ENCODE data around the gene KLHL22.
"Not testable (repeated sequence)": the region's sequence is repeated elsewhere in the genome, so short reads cannot be mapped to it uniquely, and the experiment has no call there.

The KLHL22 gene

DNA sequence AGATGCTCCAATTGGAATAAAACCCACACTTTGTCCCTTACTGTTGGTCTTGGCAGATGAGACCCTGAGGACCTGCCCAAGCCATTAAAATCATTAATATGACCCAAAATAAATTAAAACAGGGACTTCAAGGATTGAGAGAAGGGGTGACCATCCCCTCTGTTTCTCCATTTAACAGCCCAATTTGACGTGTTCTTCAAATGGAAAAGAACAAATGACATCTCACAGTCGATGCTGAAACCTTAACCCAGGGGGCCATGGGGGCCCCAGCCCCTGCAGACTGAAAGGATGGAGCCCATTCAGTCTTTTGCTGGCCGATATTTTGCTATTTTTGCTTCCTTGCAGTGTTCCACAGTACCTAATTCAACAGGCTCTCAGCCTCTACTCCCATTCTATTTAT lies 81.1 kb downstream of the KLHL22 start:
- H3K9ac ChIP-seq, result no peak overlapping the region
- H4K20me1 ChIP-seq, result no peaks in the 10 kb centered on the region
- no peak overlapping the region for H3K27ac ChIP-seq
- H3K4me1 ChIP-seq, result peaks cover 37% of the 10 kb centered on the region
- no peaks in the 10 kb centered on the region for H3K36me3 ChIP-seq
- no peak overlapping the region for H3K4me3 ChIP-seq
- TF ChIP-seq Cebpa-rat (IDR thresholded peaks at IDR 0.05), result no peak
- H3K9me3 ChIP-seq, result no peaks in the 10 kb centered on the region
- no peaks in the 10 kb centered on the region for H3K27me3 ChIP-seq
- no peak overlapping the region for H3K4me2 ChIP-seq

DNA sequence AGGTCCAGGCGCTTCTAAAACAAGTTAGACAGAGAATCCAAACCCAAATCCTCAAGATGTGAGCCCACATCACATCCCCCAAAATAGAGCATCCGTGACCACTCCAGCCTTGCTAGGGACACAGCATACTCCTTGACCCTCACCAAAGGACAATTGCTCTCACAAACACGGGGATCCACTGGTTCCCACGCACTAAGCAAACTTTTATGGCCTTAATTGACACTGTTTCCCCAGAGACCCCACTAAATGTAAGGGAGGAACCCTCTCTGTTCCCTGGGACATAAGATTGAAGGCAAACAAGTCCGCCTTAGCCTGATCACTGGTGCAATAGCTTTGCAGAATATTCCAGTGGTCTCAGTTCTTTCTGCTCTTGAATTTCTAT lies 81.5 kb downstream of the KLHL22 start:
- no peak for TF ChIP-seq Cebpa-rat (IDR thresholded peaks at IDR 0.05)

DNA sequence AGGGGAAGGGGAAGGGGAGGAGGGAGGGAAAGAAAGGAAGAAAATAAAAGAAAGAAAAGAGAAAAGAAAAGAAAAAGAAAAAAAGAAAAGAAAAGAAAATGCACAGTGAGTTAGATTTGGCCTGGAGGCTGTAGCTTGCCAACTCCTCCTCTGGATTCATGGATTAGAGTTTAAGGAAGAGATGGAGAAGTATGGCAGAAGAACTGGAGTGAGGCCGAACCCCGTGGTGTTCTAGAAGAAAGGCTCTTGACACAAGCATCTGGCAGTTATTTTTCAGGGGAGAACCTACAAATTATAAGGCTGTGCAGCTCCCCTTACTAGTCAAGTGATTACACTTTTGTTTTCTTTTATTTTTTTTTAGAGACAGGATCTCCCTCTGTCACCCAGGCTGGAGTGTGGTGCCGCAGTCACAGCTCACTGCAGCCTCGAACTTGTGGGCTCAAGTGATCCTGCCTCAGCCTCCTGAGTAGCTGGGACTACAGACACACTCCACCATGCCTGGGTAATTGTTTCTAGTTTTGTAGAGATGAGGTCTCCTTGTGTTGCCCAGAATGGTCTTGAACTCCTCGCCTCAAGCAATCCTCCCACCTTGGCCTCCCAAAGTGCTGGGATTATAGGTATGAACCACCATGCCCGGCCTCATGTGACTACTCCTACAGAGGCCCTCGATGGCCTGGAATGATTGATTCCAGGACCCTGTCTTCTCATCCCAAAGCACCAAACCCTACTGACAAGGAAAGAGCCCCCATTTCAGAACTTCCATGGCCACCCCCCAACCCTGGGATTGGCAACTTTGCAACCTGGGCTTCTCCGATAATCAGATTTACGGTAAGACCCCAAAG lies 82.2 kb downstream of the KLHL22 start:
- Histone ChIP-seq H4K20me1 (no peaks in the 10 kb centered on the region), H3K4me1 (peaks cover 34% of the 10 kb centered on the region), H3K27ac (no peak overlapping the region), H3K4me2 (peak overlapping the region; percentile 28; the same call in 1 of the 2 replicates), H3K9me3 (no peaks in the 10 kb centered on the region), H3K36me3 (peaks cover 4% of the 10 kb centered on the region; the same call in 1 of the 2 replicates), H3K9ac (no peak overlapping the region), H3K4me3 (no peak overlapping the region), H3K27me3 (no peaks in the 10 kb centered on the region)
- no peak for TF ChIP-seq Cebpa-rat (IDR thresholded peaks at IDR 0.05)

More for the DNA sequence above, 81.5 kb downstream of the KLHL22 start:
- no peak overlapping the region for H3K9ac ChIP-seq
- H4K20me1 ChIP-seq, result no peaks in the 10 kb centered on the region
- no peaks in the 10 kb centered on the region for H3K9me3 ChIP-seq
- 0 out of 2 replicates have a peak, but pooled peaks cover under 1% of the 10 kb centered on the region for H3K36me3 ChIP-seq
- no peaks in the 10 kb centered on the region for H3K27me3 ChIP-seq
- H3K4me3 ChIP-seq, result no peak overlapping the region
- peaks cover 37% of the 10 kb centered on the region for H3K4me1 ChIP-seq
- no peak overlapping the region for H3K4me2 ChIP-seq
- H3K27ac ChIP-seq, result no peak overlapping the region

DNA sequence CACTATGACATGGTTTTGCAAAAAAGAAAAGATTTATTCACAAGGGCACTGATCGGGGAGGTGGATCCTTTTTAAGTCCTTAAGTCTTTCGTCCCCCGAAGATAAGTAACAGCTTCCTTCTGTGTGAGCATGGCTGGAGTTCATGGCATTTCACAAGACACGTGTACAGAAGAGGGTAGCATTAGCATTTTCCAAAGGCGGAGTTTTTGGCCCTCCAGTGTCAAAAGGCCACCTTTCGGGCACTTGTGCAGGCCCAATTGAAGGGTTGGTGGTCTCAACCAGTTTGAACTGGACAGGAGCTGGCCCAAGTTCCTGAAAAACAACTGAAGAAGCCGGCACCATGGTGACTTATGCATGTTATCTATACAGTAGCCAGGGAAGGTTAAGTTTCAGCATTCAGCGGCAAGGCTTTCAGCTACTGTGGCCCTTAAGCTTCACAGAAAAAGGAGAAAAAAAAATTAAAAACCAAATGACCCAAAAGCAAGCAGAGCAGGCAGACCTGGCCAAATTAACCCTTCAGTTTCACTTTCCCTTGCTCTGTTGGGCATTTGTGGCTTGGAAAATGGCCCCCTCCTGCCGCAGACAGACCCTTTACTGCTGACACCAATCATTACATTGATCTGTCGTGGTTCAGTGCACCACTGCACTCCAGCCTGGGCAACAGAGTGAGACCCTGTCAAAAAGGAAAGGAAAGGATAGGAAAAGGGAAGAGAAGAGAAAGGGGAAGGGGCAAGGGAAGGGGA lies 83.0 kb downstream of the KLHL22 start:
- H3K9ac ChIP-seq, result no peak overlapping the region
- no peak for TF ChIP-seq Cebpa-rat (IDR thresholded peaks at IDR 0.05)
- peaks cover 9% of the 10 kb centered on the region for H3K36me3 ChIP-seq
- peaks cover 6% of the 10 kb centered on the region for H4K20me1 ChIP-seq
- H3K9me3 ChIP-seq, result no peaks in the 10 kb centered on the region
- 0 out of 2 replicates have a peak overlapping the region, but pooled peaks have one; percentile 0 for H3K27ac ChIP-seq
- no peak overlapping the region for H3K4me3 ChIP-seq
- peaks cover 26% of the 10 kb centered on the region for H3K4me1 ChIP-seq
- H3K4me2 ChIP-seq, result peak overlapping the region; percentile 30; the same call in 1 of the 2 replicates
- H3K27me3 ChIP-seq, result no peaks in the 10 kb centered on the region

DNA sequence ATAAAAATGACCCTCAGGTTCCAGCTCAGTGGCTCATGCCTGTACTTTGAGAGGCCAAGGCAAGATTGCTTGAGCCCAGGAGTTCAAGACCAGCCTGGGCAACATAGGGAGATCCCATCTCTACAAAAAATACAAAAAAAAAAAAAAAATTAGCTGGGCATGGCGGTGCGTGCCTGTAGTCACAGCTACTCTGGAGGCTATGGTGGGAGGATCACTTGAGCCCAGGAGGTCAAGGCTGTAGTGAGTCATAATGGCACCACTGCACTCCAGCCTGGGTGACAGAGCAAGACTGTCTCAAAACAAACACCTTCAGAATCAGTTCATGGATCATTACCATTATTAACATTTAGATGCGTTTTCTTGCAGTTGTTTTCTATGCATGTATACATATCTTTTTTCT lies 86.2 kb downstream of the KLHL22 start:
- H3K27ac ChIP-seq, H3K9ac ChIP-seq, H3K27me3 ChIP-seq, H3K4me3 ChIP-seq, H3K9me3 ChIP-seq, H3K4me2 ChIP-seq: not testable (repeated sequence)
- Histone ChIP-seq H4K20me1 (peaks cover 36% of the 10 kb centered on the region), H3K4me1 (peaks cover 42% of the 10 kb centered on the region), H3K36me3 (peaks cover 40% of the 10 kb centered on the region)

DNA sequence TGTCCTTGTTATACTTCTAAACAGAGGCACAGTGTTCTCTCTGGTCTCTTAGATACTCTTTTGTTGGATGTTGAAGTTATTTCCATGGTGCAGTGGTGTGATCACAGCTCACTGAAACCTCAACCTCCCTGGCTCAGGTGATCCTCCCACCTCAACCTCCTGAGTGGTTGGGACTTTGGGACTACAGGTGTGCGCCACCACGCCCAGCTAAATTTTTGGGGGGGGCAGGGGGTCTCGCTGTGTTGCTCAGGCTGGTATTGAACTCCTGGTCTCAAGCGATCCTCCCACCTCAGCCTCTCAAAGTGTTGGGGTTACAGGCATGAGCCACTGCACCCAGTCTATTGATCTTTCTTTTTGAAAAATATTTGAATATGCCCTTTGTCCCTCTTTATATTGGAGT lies 86.7 kb downstream of the KLHL22 start:
- TF ChIP-seq Cebpa-rat (IDR thresholded peaks at IDR 0.05), result no peak
- H4K20me1 ChIP-seq, result peaks cover 40% of the 10 kb centered on the region
- H3K4me2 ChIP-seq, result no peak overlapping the region
- H3K4me1 ChIP-seq, result peaks cover 42% of the 10 kb centered on the region
- no peaks in the 10 kb centered on the region for H3K9me3 ChIP-seq
- no peak overlapping the region for H3K9ac ChIP-seq
- no peak overlapping the region for H3K27ac ChIP-seq
- no peaks in the 10 kb centered on the region for H3K27me3 ChIP-seq
- no peak overlapping the region for H3K4me3 ChIP-seq
- H3K36me3 ChIP-seq, result peaks cover 45% of the 10 kb centered on the region

DNA sequence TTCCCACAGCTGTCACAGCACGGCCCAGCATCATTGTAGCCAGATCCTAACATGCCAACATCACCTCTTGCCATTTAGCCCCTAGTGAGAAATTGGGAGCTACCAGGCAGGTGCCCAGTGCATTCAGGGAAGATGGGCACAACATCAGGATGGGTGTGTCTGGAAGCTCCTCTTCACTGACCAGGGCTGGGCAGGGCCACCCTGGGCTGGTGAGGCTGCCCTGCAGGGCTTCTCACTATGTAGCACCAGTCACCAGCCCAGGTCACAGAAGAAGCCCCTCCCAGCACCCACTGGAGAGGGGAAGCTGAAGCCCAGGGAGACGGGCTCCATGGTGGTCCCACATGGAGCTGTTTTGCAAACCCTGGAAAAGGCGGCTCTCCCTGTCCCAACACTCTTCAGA lies 87.8 kb downstream of the KLHL22 start:
- no peak overlapping the region for H3K9ac ChIP-seq
- peaks cover 33% of the 10 kb centered on the region for H3K4me1 ChIP-seq
- no peaks in the 10 kb centered on the region for H3K9me3 ChIP-seq
- no peak overlapping the region for H3K4me2 ChIP-seq
- no peak overlapping the region for H3K4me3 ChIP-seq
- peaks cover 56% of the 10 kb centered on the region for H3K36me3 ChIP-seq
- TF ChIP-seq Cebpa-rat (IDR thresholded peaks at IDR 0.05), result no peak
- H4K20me1 ChIP-seq, result peaks cover 51% of the 10 kb centered on the region
- H3K27ac ChIP-seq, result no peak overlapping the region
- H3K27me3 ChIP-seq, result no peaks in the 10 kb centered on the region

DNA sequence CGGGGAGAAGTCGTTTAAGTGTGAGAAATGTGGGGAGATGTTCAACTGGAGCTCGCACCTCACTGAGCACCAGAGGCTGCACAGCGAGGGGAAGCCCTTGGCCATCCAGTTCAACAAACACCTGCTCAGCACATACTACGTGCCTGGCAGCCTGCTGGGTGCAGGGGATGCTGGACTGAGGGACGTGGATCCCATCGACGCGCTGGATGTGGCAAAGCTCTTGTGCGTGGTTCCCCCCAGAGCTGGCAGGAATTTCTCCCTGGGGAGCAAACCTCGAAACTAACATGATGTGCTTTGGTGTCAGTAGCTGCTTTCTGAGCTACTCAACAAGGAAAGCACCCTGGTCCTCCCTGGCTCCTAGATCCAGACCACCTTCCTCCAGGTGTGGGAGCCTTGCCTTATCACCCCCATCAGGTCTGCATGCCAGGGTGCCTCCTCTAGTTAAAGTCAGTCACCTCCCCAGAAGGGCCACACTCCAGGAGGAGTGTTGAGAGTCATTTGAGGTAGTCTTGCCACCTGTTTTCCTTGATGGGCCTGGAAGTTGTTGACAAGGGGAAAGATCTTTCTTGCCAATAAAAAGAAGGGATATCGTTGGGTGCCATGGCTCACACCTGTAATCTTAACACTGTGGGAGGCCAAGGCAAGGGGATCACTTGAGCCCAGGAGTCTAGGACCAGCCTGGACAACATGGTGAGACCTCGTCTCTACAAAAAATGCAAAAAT lies 88.7 kb downstream of the KLHL22 start:
- no peak overlapping the region for H3K9ac ChIP-seq
- H3K36me3 ChIP-seq, result peaks cover 66% of the 10 kb centered on the region
- H3K27ac ChIP-seq, result no peak overlapping the region
- peak overlapping the region; percentile 59 for H3K4me2 ChIP-seq
- no peak for TF ChIP-seq Cebpa-rat (IDR thresholded peaks at IDR 0.05)
- H3K9me3 ChIP-seq, result no peaks in the 10 kb centered on the region
- peaks cover 52% of the 10 kb centered on the region for H4K20me1 ChIP-seq
- no peak overlapping the region for H3K4me3 ChIP-seq
- no peaks in the 10 kb centered on the region for H3K27me3 ChIP-seq
- peaks cover 26% of the 10 kb centered on the region for H3K4me1 ChIP-seq

DNA sequence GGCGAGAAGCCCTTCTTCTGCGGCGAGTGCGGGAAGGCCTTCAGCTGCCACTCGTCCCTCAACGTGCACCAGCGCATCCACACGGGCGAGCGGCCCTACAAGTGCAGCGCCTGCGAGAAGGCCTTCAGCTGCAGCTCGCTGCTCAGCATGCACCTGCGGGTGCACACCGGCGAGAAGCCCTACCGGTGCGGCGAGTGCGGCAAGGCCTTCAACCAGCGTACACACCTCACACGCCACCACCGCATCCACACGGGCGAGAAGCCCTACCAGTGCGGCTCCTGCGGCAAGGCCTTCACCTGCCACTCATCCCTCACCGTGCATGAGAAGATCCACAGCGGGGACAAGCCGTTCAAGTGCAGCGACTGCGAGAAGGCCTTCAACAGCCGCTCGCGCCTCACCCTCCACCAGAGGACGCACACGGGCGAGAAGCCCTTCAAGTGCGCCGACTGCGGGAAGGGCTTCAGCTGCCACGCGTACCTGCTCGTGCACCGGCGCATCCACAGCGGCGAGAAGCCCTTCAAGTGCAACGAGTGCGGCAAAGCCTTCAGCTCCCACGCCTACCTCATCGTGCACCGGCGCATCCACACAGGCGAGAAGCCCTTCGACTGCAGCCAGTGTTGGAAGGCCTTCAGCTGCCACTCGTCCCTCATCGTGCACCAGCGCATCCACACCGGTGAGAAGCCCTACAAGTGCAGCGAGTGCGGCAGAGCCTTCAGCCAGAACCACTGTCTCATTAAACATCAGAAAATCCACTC lies 89.5 kb downstream of the KLHL22 start:
- Histone ChIP-seq H3K4me3 (no peak overlapping the region), H4K20me1 (peaks cover 56% of the 10 kb centered on the region), H3K4me2 (peak overlapping the region; percentile 59), H3K36me3 (peaks cover 73% of the 10 kb centered on the region), H3K9ac (no peak overlapping the region), H3K9me3 (no peaks in the 10 kb centered on the region), H3K27ac (no peak overlapping the region), H3K27me3 (no peaks in the 10 kb centered on the region), H3K4me1 (peaks cover 29% of the 10 kb centered on the region)
- no peak for TF ChIP-seq Cebpa-rat (IDR thresholded peaks at IDR 0.05)

Data from BLaER1 (cell line).